Stimulated activated CD8-positive, alpha-beta memory T cell treated with anti-CD3 and anti-CD28 coated beads, Interleukin-7, amount 100 ng/mL, for 48 hours (primary cell): ENCODE data around the gene NFE2L1.
A peak's percentile ranks its signal among the peaks of the same experiment; 100 is the strongest.
"Not testable (repeated sequence)": the region's sequence is repeated elsewhere in the genome, so short reads cannot be mapped to it uniquely, and the experiment has no call there.

ENCODE experiments used
- DNase-seq, 2 donors: peaks; one replicate each; pipeline ENCODE4 v3.0.0-alpha.2; 2020; ENCODE audit warnings: low read depth in 1 of 2; ENCODE audit errors: extremely low read depth in 1 of 2

NFE2L1 gene

GRCh38 chr17:48047741-48048383 is at the start of gene NFE2L1:
TSS of gene NFE2L1 (plus strand) at chr17:48048359. CDS start at chr17:48051119, 2,760 bp downstream.
- DNase-seq = peak; percentile 94 to 99

GRCh38 chr17:47999582-47999981 is 48.6 kb upstream of the NFE2L1 start:
- peak in 1 of 2 donors; percentile 5 for DNase-seq

- no peak for DNase-seq
These were observed 47.0 kb upstream of the NFE2L1 start for GRCh38 chr17:48001197-48001596.

GRCh38 chr17:48001657-48002056 is 46.5 kb upstream of the NFE2L1 start:
- DNase-seq = not testable (repeated sequence)

GRCh38 chr17:48002266-48002915 is 45.8 kb upstream of the NFE2L1 start:
- DNase-seq = no peak

- no peak for DNase-seq
These were observed 45.2 kb upstream of the NFE2L1 start for GRCh38 chr17:48002916-48003416.

GRCh38 chr17:48003417-48004151 is 44.6 kb upstream of the NFE2L1 start:
- no peak for DNase-seq

GRCh38 chr17:48004983-48005382 is 43.2 kb upstream of the NFE2L1 start:
- DNase-seq = no peak

GRCh38 chr17:48006936-48007709 is 41.0 kb upstream of the NFE2L1 start:
- DNase-seq = no peak

GRCh38 chr17:48010193-48010592 is 38.0 kb upstream of the NFE2L1 start:
- DNase-seq = no peak

GRCh38 chr17:48011405-48012150 is 36.6 kb upstream of the NFE2L1 start:
- DNase-seq = no peak

GRCh38 chr17:48012151-48012520 is 36.0 kb upstream of the NFE2L1 start:
- peak in 1 of 2 donors; percentile 49 for DNase-seq

- DNase-seq = no peak
These were observed 35.5 kb upstream of the NFE2L1 start for GRCh38 chr17:48012654-48013053.

GRCh38 chr17:48013876-48014594 is 34.1 kb upstream of the NFE2L1 start:
- DNase-seq = no peak

- DNase-seq = no peak
These were observed 33.5 kb upstream of the NFE2L1 start for GRCh38 chr17:48014595-48015111.

- DNase-seq = no peak
These were observed 32.0 kb upstream of the NFE2L1 start for GRCh38 chr17:48016112-48016511.

- DNase-seq = not testable (repeated sequence)
These were observed 30.4 kb upstream of the NFE2L1 start for GRCh38 chr17:48017817-48018158.

- no peak for DNase-seq
These were observed 26.2 kb upstream of the NFE2L1 start for GRCh38 chr17:48021934-48022333.

- no peak for DNase-seq
These were observed 25.3 kb upstream of the NFE2L1 start for GRCh38 chr17:48022901-48023300.
